GM23338 (cell line): ENCODE results near the gene CTNNA2. TPM values are rescaled to one million over a fixed set of nuclear protein-coding genes. Genes with fewer than 3 reads are reported as not detected.

ENCODE experiments used
- ATAC-seq: fragments of 200-7000 bp; cut with Tn5 transposase; 3 replicates; pipeline ENCODE4 v1.9.1; 2020
- DNase-seq: peaks from one replicate; pipeline ENCODE4 v3.0.0-alpha.2; 2015; ENCODE audit warnings: low spot score
- H2AFZ ChIP-seq: fragments of 200-600 bp; sonication (generic); 2 replicates; pipeline ENCODE4 v1.8.0; 2016; ENCODE audit warnings: antibody characterized with exemption, mild to moderate bottlenecking, moderate library complexity
- H3F3A ChIP-seq: fragments of 200-600 bp; sonication (generic); replicated peaks from 2 replicates; pipeline ENCODE4 v1.8.0; 2017; ENCODE audit warnings: antibody characterized with exemption, mixed run types, low read depth
- H3K27ac ChIP-seq: fragments of 200-600 bp; sonication (generic); 2 replicates; pipeline ENCODE4 v1.6.1; 2016; ENCODE audit warnings: low read depth
- H3K27me3 ChIP-seq: fragments of 200-600 bp; sonication (generic); 2 replicates; pipeline ENCODE4 v1.8.0; 2016; ENCODE audit warnings: mild to moderate bottlenecking, mixed run types, moderate library complexity; ENCODE audit not compliant: insufficient read depth
- H3K36me3 ChIP-seq: fragments of 200-600 bp; sonication (generic); 2 replicates; pipeline ENCODE4 v1.8.0; 2016; ENCODE audit warnings: mild to moderate bottlenecking; ENCODE audit not compliant: insufficient read depth
- H3K4me1 ChIP-seq: fragments of 200-600 bp; sonication (generic); 2 replicates; pipeline ENCODE4 v1.8.0; 2016; ENCODE audit warnings: mild to moderate bottlenecking, moderate library complexity; ENCODE audit not compliant: insufficient read depth
- H3K4me2 ChIP-seq: fragments of 200-600 bp; sonication (generic); 2 replicates; pipeline ENCODE4 v1.7.1; 2017; ENCODE audit warnings: mixed run types
- H3K4me3 ChIP-seq: fragments of 200-600 bp; sonication (generic); 2 replicates; pipeline ENCODE4 v1.6.1; 2016; ENCODE audit warnings: mixed run types
- H3K79me2 ChIP-seq: fragments of 200-600 bp; sonication (generic); replicated peaks from 2 replicates; pipeline ENCODE4 v1.8.0; 2017; ENCODE audit warnings: mild to moderate bottlenecking; ENCODE audit not compliant: insufficient read depth
- H3K9me2 ChIP-seq: fragments of 200-600 bp; sonication (generic); 2 replicates; pipeline ENCODE4 v1.8.0; 2017; ENCODE audit not compliant: insufficient read depth
- H4K20me1 ChIP-seq: fragments of 200-600 bp; sonication (generic); replicated peaks from 2 replicates; pipeline ENCODE4 v1.8.0; 2017; ENCODE audit warnings: mild to moderate bottlenecking; ENCODE audit not compliant: insufficient read depth
- H3K27ac Mint-ChIP-seq: 2 replicates; pipeline ENCODE4 v1.8.0; 2020; ENCODE audit warnings: inconsistent platforms, mild to moderate bottlenecking, moderate library complexity, mixed read lengths
- H3K27me3 Mint-ChIP-seq: 3 replicates; pipeline ENCODE4 v1.8.0; 2022; ENCODE audit warnings: low read depth, mild to moderate bottlenecking, moderate library complexity, mixed read lengths, inconsistent platforms; ENCODE audit not compliant: insufficient read depth, poor library complexity
- H3K36me3 Mint-ChIP-seq: 3 replicates; pipeline ENCODE4 v1.8.0; 2021; ENCODE audit warnings: low read depth, mild to moderate bottlenecking, inconsistent platforms, moderate library complexity, mixed read lengths
- H3K4me1 Mint-ChIP-seq: 3 replicates; pipeline ENCODE4 v1.8.0; 2020; ENCODE audit warnings: mild to moderate bottlenecking, inconsistent platforms, mixed read lengths
- H3K4me3 Mint-ChIP-seq: 3 replicates; pipeline ENCODE4 v1.8.0; 2021; ENCODE audit warnings: moderate library complexity, mild to moderate bottlenecking, inconsistent platforms, mixed read lengths
- H3K9me3 Mint-ChIP-seq: 3 replicates; pipeline ENCODE4 v1.8.0; 2020; ENCODE audit warnings: moderate library complexity, mild to moderate bottlenecking, inconsistent platforms, mixed read lengths
- CREB1 ChIP-seq: fragments of 250-450 bp; sonication (Bioruptor Pico); IDR thresholded peaks from 2 replicates; pipeline ENCODE4 v1.5.0; 2020; ENCODE audit warnings: low read depth, mild to moderate bottlenecking, moderate library complexity
- CTCF ChIP-seq, 2 experiments: fragments of 200-600 bp in 1 of 2; sonication (generic) in 1 of 2; conservative IDR thresholded peaks; 2 replicates each; pipeline versions ENCODE4 v1.5.1 to v1.6.1; 2016 to 2017; ENCODE audit warnings: antibody characterized with exemption in 2 of 2, low read depth in 2 of 2, mild to moderate bottlenecking in 2 of 2, moderate library complexity in 1 of 2
- ETS1 ChIP-seq: IDR thresholded peaks from 2 replicates; pipeline ENCODE4 v1.6.1; 2016; ENCODE audit warnings: antibody characterized with exemption
- EZH2 ChIP-seq: fragments of 200-600 bp; sonication (generic); IDR thresholded peaks from one replicate; pipeline ENCODE4 v1.8.0; 2017; ENCODE audit warnings: antibody characterized with exemption, mild to moderate bottlenecking, low read depth; ENCODE audit not compliant: unreplicated experiment
- EZH2phosphoT487 ChIP-seq: fragments of 200-600 bp; sonication (generic); IDR thresholded peaks from one replicate; pipeline ENCODE4 v1.8.1; 2018; ENCODE audit warnings: antibody characterized with exemption; ENCODE audit not compliant: unreplicated experiment
- JUNB ChIP-seq: IDR thresholded peaks from one replicate; pipeline ENCODE4 v1.6.1; 2016; ENCODE audit warnings: antibody characterized with exemption; ENCODE audit not compliant: unreplicated experiment
- NANOG ChIP-seq: IDR thresholded peaks from 2 replicates; pipeline ENCODE4 v1.6.1; 2016; ENCODE audit warnings: antibody characterized with exemption, borderline replicate concordance
- POLR2AphosphoS5 ChIP-seq: IDR thresholded peaks from 2 replicates; pipeline ENCODE4 v1.6.1; 2016; ENCODE audit warnings: antibody characterized with exemption, low read depth
- REST ChIP-seq: IDR thresholded peaks from one replicate; pipeline ENCODE4 v1.6.1; 2018; ENCODE audit warnings: antibody characterized with exemption; ENCODE audit not compliant: unreplicated experiment
- STAT1 ChIP-seq: IDR thresholded peaks from one replicate; pipeline ENCODE4 v1.6.1; 2016; ENCODE audit warnings: antibody characterized with exemption; ENCODE audit not compliant: unreplicated experiment
- ZNF114 ChIP-seq: fragments of 250-450 bp; sonication (Bioruptor Pico); IDR thresholded peaks from 2 replicates; pipeline ENCODE4 v1.5.0; 2020; ENCODE audit warnings: mild to moderate bottlenecking, moderate library complexity
- ZNF331 ChIP-seq: fragments of 250-450 bp; sonication (Bioruptor Pico); IDR thresholded peaks from 2 replicates; pipeline ENCODE4 v1.5.0; 2020; ENCODE audit warnings: low read depth, mild to moderate bottlenecking, moderate library complexity
- ZNF462 ChIP-seq: fragments of 250-450 bp; sonication (Bioruptor Pico); IDR thresholded peaks from 2 replicates; pipeline ENCODE4 v1.5.0; 2020; ENCODE audit warnings: mild to moderate bottlenecking, moderate library complexity
- polyA plus RNA-seq: library from polyadenylated mRNA; unstranded; fragments of >200 nt; fragmentation: Nextera tagmentation; extraction: Ambion mirVana; gene quantifications from 2 replicates; pipeline ENCODE4 v1.2.1, GENCODE V29; 2016
- total RNA-seq: library from RNA; depleted of rRNA; stranded (reverse); fragments of >200 nt; shearing (Covaris generic); gene quantifications from 2 replicates; pipeline ENCODE4 v1.2.3, GENCODE V29; 2014

Gene CTNNA2
- total and polyA plus RNA-seq, 2 experiments from 2014 or later, result 6.4 to 15.6 TPM

GRCh38 chr2:80392441-80392840, 879.6 kb downstream of the CTNNA2 start:
- no peak for ATAC-seq
- Mint-ChIP-seq H3K4me3 (no peak overlapping the region), H3K36me3 (no peaks in the 10 kb centered on the region), H3K4me1 (no peaks in the 10 kb centered on the region), H3K27ac (no peak overlapping the region), H3K27me3 (no peaks in the 10 kb centered on the region), H3K9me3 (no peaks in the 10 kb centered on the region)
- TF ChIP-seq ZNF114 (CRISPR knock-in tag) (no peak), CTCF (conservative IDR thresholded peaks at IDR 0.05; ENCODE audit: low read depth in 2 of 2) (no peak), REST (no peak), EZH2 (no peak), EZH2phosphoT487 (no peak), ZNF331 (CRISPR knock-in tag) (no peak), JUNB (no peak), CREB1 (CRISPR knock-in tag) (no peak), ETS1 (no peak), STAT1 (no peak), ZNF462 (no peak), POLR2AphosphoS5 (no peak), NANOG (no peak)
- Histone ChIP-seq H3K36me3 (no peaks in the 10 kb centered on the region), H3K4me1 (no peaks in the 10 kb centered on the region), H3F3A (no peaks in the 10 kb centered on the region), H3K27me3 (no peaks in the 10 kb centered on the region), H3K4me3 (no peak overlapping the region), H3K9me2 (no peaks in the 10 kb centered on the region), H3K4me2 (no peak overlapping the region), H3K27ac (no peak overlapping the region), H4K20me1 (no peaks in the 10 kb centered on the region), H3K79me2 (no peaks in the 10 kb centered on the region), H2AFZ (no peak overlapping the region)
- DNase-seq, result no peak
